Astrocyte (in vitro differentiated cells and primary cell): ENCODE measurements around the gene SCAPER.
"Not testable (repeated sequence)": the region's sequence is repeated elsewhere in the genome, so short reads cannot be mapped to it uniquely, and the experiment has no call there.

Experiments
- CTCF ChIP-seq: IDR thresholded peaks from 2 replicates; pipeline ENCODE4 v1.5.1; 2011; ENCODE audit warnings: low read depth, mild to moderate bottlenecking, inconsistent platforms, low read length, moderate library complexity; ENCODE audit not compliant: insufficient read depth
- EZH2 ChIP-seq: IDR thresholded peaks from 2 replicates; pipeline ENCODE4 v1.6.1; 2012; ENCODE audit warnings: mild to moderate bottlenecking, low read length, inconsistent platforms; ENCODE audit not compliant: insufficient read depth

GRCh38 chr15:76899176-76899930 lies 5.8 kb downstream of the SCAPER start:
- TF ChIP-seq CTCF, EZH2: not testable (repeated sequence)
